ENCODE results near the gene RSPH6A.

Gene RSPH6A

DNA sequence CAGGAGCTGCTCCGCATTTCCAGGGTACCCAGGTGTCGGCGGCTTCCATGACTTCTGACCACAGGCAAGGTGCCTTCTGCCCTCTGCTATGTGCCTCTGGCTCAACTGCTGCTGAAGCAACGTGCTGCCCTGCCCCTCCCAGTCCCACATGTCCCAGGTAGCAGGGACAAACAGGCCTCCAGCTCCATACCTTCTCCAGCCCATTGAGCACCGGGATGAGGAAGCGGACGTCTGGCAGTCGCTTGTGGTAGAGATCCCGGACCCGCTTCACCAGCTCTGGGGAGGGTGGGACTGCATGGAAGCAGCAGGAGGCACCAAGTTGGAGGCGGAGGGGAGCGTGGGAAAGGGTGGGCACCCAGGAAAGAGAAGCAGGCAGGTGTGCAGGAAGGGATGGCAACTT, 8.1 kb upstream of the RSPH6A start:
- Histone ChIP-seq H2AK5ac (ENCODE audit: low read length, severe bottlenecking) (no peak overlapping the region), H3K27ac (ENCODE audit: low read length, poor library complexity, severe bottlenecking) (no peak overlapping the region), H2BK120ac (ENCODE audit: low read depth, low read length) (no peak overlapping the region), H3K36me3 (ENCODE audit: control insufficient read depth in 1 of 2, insufficient read depth in 2 of 2, low read depth in 1 of 2, low read length in 2 of 2) (peaks cover 92 to 94% of the 10 kb centered on the region in 2 experiments), H3K4me1 (ENCODE audit: control insufficient read depth, insufficient read depth, low read depth, low read length) (peaks cover 13% of the 10 kb centered on the region), H2BK5ac (ENCODE audit: low read depth, low read length, poor library complexity, severe bottlenecking) (no peak overlapping the region), H2BK12ac (ENCODE audit: low read length in 2 of 2) (no peak overlapping the region), H3K18ac (ENCODE audit: low read depth in 1 of 2, low read length in 2 of 2) (no peak overlapping the region), H2BK15ac (ENCODE audit: low read depth, poor library complexity, severe bottlenecking) (no peak overlapping the region), H3K79me1 (replicated peaks; ENCODE audit: low read length, poor library complexity, severe bottlenecking) (peaks cover 5% of the 10 kb centered on the region), H3K9ac (ENCODE audit: low read length) (no peak overlapping the region), H3K4ac (ENCODE audit: low read depth in 1 of 2, low read length in 2 of 2) (no peak overlapping the region), H3K27me3 (ENCODE audit: control insufficient read depth in 1 of 2, insufficient read depth in 1 of 2, low read length in 2 of 2) (no peaks in the 10 kb centered on the region), H3K4me2 (ENCODE audit: low read length, poor library complexity, severe bottlenecking) (no peak overlapping the region), H3K9me3 (ENCODE audit: control insufficient read depth, low read length) (no peaks in the 10 kb centered on the region), H4K91ac (ENCODE audit: low read length) (no peak overlapping the region), H3K23ac (ENCODE audit: low read length in 2 of 2) (no peak overlapping the region), H2AFZ (ENCODE audit: low read depth, low read length) (no peak overlapping the region), H4K8ac (ENCODE audit: low read length) (no peak overlapping the region), H3K14ac (ENCODE audit: low read length in 2 of 2) (no peak overlapping the region), H3K4me3 (ENCODE audit: insufficient read depth in 1 of 2, low read depth in 1 of 2, low read length in 2 of 2) (no peak overlapping the region)
- DNase-seq = no peak
- 97% methylated on average over 12 of the region's 12 CpGs for WGBS

DNA sequence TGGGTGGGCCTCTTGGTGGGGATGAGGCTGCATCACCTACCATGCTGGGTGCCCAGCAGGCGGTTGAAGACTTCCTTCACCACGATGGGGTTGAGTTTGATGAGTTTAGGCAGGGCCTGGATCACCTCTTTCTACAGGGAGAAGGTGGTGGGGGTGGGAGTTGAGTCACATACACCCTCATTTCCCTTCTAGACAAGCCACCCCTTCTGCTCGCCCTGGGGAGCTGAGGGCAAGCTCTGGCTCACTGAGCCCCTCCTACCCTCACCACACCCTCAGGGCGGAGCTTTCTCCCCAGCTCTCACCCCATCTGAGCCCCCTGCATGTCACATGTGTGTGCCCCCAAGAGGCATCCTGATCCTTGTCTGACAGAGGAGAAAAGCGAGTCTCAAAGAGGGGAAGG, 7.6 kb upstream of the RSPH6A start:
- Histone ChIP-seq H3K79me1 (replicated peaks; ENCODE audit: low read length, poor library complexity, severe bottlenecking) (peaks cover 5% of the 10 kb centered on the region), H3K14ac (ENCODE audit: low read length in 2 of 2) (no peak overlapping the region), H3K27me3 (ENCODE audit: control insufficient read depth in 1 of 2, insufficient read depth in 1 of 2, low read length in 2 of 2) (no peaks in the 10 kb centered on the region), H2AFZ (ENCODE audit: low read depth, low read length) (no peak overlapping the region), H3K4me1 (ENCODE audit: control insufficient read depth, insufficient read depth, low read depth, low read length) (peaks cover 16% of the 10 kb centered on the region), H2BK12ac (ENCODE audit: low read length in 2 of 2) (no peak overlapping the region), H2AK5ac (ENCODE audit: low read length, severe bottlenecking) (no peak overlapping the region), H3K4me3 (ENCODE audit: insufficient read depth in 1 of 2, low read depth in 1 of 2, low read length in 2 of 2) (no peak overlapping the region), H3K18ac (ENCODE audit: low read depth in 1 of 2, low read length in 2 of 2) (no peak overlapping the region), H3K4ac (ENCODE audit: low read depth in 1 of 2, low read length in 2 of 2) (no peak overlapping the region), H3K36me3 (ENCODE audit: control insufficient read depth in 1 of 2, insufficient read depth in 2 of 2, low read depth in 1 of 2, low read length in 2 of 2) (peaks cover 91 to 94% of the 10 kb centered on the region in 2 experiments), H3K4me2 (ENCODE audit: low read length, poor library complexity, severe bottlenecking) (no peak overlapping the region), H4K8ac (ENCODE audit: low read length) (no peak overlapping the region), H2BK5ac (ENCODE audit: low read depth, low read length, poor library complexity, severe bottlenecking) (no peak overlapping the region), H4K91ac (ENCODE audit: low read length) (no peak overlapping the region), H3K23ac (ENCODE audit: low read length in 2 of 2) (no peak overlapping the region), H3K9ac (ENCODE audit: low read length) (no peak overlapping the region), H3K27ac (ENCODE audit: low read length, poor library complexity, severe bottlenecking) (no peak overlapping the region), H2BK15ac (ENCODE audit: low read depth, poor library complexity, severe bottlenecking) (no peak overlapping the region), H3K9me3 (ENCODE audit: control insufficient read depth, low read length) (no peaks in the 10 kb centered on the region), H2BK120ac (ENCODE audit: low read depth, low read length) (no peak overlapping the region)
- DNase-seq = no peak
- WGBS = 95% methylated on average over 3 of the region's 5 CpGs

DNA sequence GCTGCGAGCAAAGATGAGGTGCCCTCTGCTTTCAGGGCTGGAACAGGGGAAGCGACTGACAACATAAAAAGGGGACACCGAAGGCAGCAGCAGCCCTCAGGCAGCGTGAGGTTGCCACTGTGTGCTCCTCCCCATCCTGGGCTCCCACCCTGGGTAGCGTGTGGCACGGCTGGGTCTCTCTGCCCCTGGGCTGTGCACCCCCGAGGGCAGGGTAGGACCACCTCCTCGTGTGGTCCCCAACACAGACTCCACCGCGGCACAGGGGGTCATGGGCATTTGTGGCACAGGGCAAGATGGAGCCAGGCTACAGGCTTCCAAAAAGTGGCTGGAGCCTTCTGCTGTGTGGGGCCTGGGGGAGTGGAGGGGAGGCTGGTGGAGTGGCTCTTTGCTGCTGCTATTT, 6.5 kb upstream of the RSPH6A start:
- Histone ChIP-seq H3K79me1 (replicated peaks; ENCODE audit: low read length, poor library complexity, severe bottlenecking) (peaks cover 3% of the 10 kb centered on the region), H2AK5ac (ENCODE audit: low read length, severe bottlenecking) (no peak overlapping the region), H3K4me1 (ENCODE audit: control insufficient read depth, insufficient read depth, low read depth, low read length) (peaks cover 19% of the 10 kb centered on the region), H3K9ac (ENCODE audit: low read length) (no peak overlapping the region), H2BK5ac (ENCODE audit: low read depth, low read length, poor library complexity, severe bottlenecking) (no peak overlapping the region), H3K23ac (ENCODE audit: low read length in 2 of 2) (no peak overlapping the region), H2BK120ac (ENCODE audit: low read depth, low read length) (no peak overlapping the region), H4K91ac (ENCODE audit: low read length) (peak overlapping the region; percentile 28), H3K4me3 (ENCODE audit: insufficient read depth in 1 of 2, low read depth in 1 of 2, low read length in 2 of 2) (no peak overlapping the region), H3K4me2 (ENCODE audit: low read length, poor library complexity, severe bottlenecking) (no peak overlapping the region), H4K8ac (ENCODE audit: low read length) (no peak overlapping the region), H2AFZ (ENCODE audit: low read depth, low read length) (no peak overlapping the region), H3K9me3 (ENCODE audit: control insufficient read depth, low read length) (no peaks in the 10 kb centered on the region), H3K14ac (ENCODE audit: low read length in 2 of 2) (no peak overlapping the region), H3K27me3 (ENCODE audit: control insufficient read depth in 1 of 2, insufficient read depth in 1 of 2, low read length in 2 of 2) (no peaks in the 10 kb centered on the region), H3K36me3 (ENCODE audit: control insufficient read depth in 1 of 2, insufficient read depth in 2 of 2, low read depth in 1 of 2, low read length in 2 of 2) (peaks cover 84 to 86% of the 10 kb centered on the region in 2 experiments), H2BK12ac (ENCODE audit: low read length in 2 of 2) (no peak overlapping the region), H3K18ac (ENCODE audit: low read depth in 1 of 2, low read length in 2 of 2) (no peak overlapping the region), H3K4ac (ENCODE audit: low read depth in 1 of 2, low read length in 2 of 2) (no peak overlapping the region), H2BK15ac (ENCODE audit: low read depth, poor library complexity, severe bottlenecking) (no peak overlapping the region), H3K27ac (ENCODE audit: low read length, poor library complexity, severe bottlenecking) (no peak overlapping the region)
- no peak for DNase-seq
- 91% methylated on average over 10 of the region's 10 CpGs for WGBS

DNA sequence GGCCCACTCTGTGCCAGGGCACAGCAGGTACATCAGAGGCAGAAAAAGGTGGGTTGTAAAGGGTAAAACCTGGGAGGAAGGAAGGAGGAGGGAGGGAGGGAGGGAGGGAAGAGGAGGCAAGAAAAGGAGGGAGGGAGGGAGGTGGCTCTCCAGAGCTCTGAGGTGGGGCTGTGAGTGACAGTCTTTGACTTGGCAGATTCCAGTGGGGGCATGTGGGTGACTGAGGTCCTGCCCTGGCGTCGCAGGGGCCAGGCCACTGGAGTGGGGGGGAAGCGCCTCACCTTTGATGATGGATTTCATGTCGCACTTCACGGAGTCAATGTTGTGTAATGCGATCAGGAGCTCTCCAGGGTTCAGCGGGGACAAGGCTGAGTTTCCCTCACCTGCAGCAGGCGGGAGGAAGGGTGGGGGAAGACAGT, 6.0 kb upstream of the RSPH6A start:
- Histone ChIP-seq H2BK5ac (ENCODE audit: low read depth, low read length, poor library complexity, severe bottlenecking) (no peak overlapping the region), H2AK5ac (ENCODE audit: low read length, severe bottlenecking) (no peak overlapping the region), H4K91ac (ENCODE audit: low read length) (no peak overlapping the region), H2BK12ac (ENCODE audit: low read length in 2 of 2) (no peak overlapping the region), H3K23ac (ENCODE audit: low read length in 2 of 2) (no peak overlapping the region), H3K4me3 (ENCODE audit: insufficient read depth in 1 of 2, low read depth in 1 of 2, low read length in 2 of 2) (no peak overlapping the region), H3K36me3 (ENCODE audit: control insufficient read depth in 1 of 2, insufficient read depth in 2 of 2, low read depth in 1 of 2, low read length in 2 of 2) (peaks cover 79 to 81% of the 10 kb centered on the region in 2 experiments), H3K18ac (ENCODE audit: low read depth in 1 of 2, low read length in 2 of 2) (no peak overlapping the region), H2BK120ac (ENCODE audit: low read depth, low read length) (no peak overlapping the region), H3K4ac (ENCODE audit: low read depth in 1 of 2, low read length in 2 of 2) (no peak overlapping the region), H3K4me1 (ENCODE audit: control insufficient read depth, insufficient read depth, low read depth, low read length) (peaks cover 23% of the 10 kb centered on the region), H3K79me1 (replicated peaks; ENCODE audit: low read length, poor library complexity, severe bottlenecking) (peaks cover 3% of the 10 kb centered on the region), H4K8ac (ENCODE audit: low read length) (no peak overlapping the region), H3K27ac (ENCODE audit: low read length, poor library complexity, severe bottlenecking) (no peak overlapping the region), H3K4me2 (ENCODE audit: low read length, poor library complexity, severe bottlenecking) (no peak overlapping the region), H3K14ac (ENCODE audit: low read length in 2 of 2) (no peak overlapping the region), H3K27me3 (ENCODE audit: control insufficient read depth in 1 of 2, insufficient read depth in 1 of 2, low read length in 2 of 2) (no peaks in the 10 kb centered on the region), H3K9ac (ENCODE audit: low read length) (no peak overlapping the region), H3K9me3 (ENCODE audit: control insufficient read depth, low read length) (no peaks in the 10 kb centered on the region), H2AFZ (ENCODE audit: low read depth, low read length) (no peak overlapping the region), H2BK15ac (ENCODE audit: low read depth, poor library complexity, severe bottlenecking) (no peak overlapping the region)
- no peak for DNase-seq
- WGBS = 97% methylated on average over 8 of the region's 8 CpGs

All from mesenchymal stem cell (in vitro differentiated cells and primary cell).